Natural killer cell (primary cell): ENCODE results near the gene TMPRSS3. TPM values are rescaled to one million over a fixed set of nuclear protein-coding genes. Genes with fewer than 3 reads are reported as not detected.

Experiments used
- ATAC-seq, 3 donors: fragments of 150-1000 bp in 2 of 3; fragments of 200-7000 bp in 1 of 3; cut with Tn5 transposase; 1 replicate in 1 of 3; 2 replicates in 2 of 3; pipeline ENCODE4 v1.10.0; 2021; ENCODE audit warnings: mild to moderate bottlenecking in 2 of 3, moderate library complexity in 2 of 3
- DNase-seq, 2 donors: peaks; one replicate each; pipeline versions ENCODE4 v3.0.0 to v3.0.0-alpha.2; 2013 to 2021; ENCODE audit warnings: mixed read lengths in 1 of 2
- H3K27ac ChIP-seq: one replicate; pipeline ENCODE4 v1.5.1; 2013; ENCODE audit warnings: mild to moderate bottlenecking, low read length
- H3K27me3 ChIP-seq: one replicate; pipeline ENCODE4 v1.6.1; 2013; ENCODE audit warnings: low read length; ENCODE audit not compliant: control insufficient read depth, insufficient read depth
- H3K36me3 ChIP-seq: one replicate; pipeline ENCODE4 v1.6.1; 2013; ENCODE audit warnings: low read length; ENCODE audit not compliant: control insufficient read depth, insufficient read depth
- H3K4me1 ChIP-seq: one replicate; pipeline ENCODE4 v1.6.1; 2013; ENCODE audit warnings: low read length; ENCODE audit not compliant: control insufficient read depth, insufficient read depth
- H3K4me3 ChIP-seq: one replicate; pipeline ENCODE4 v1.5.1; 2013; ENCODE audit warnings: low read length
- H3K9me3 ChIP-seq: one replicate; pipeline ENCODE4 v1.6.1; 2013; ENCODE audit warnings: low read length; ENCODE audit not compliant: control insufficient read depth, insufficient read depth
- H3K27ac Mint-ChIP-seq, 2 donors: one replicate each; pipeline ENCODE4 v1.8.0; 2022; ENCODE audit warnings: mild to moderate bottlenecking in 2 of 2, mixed read lengths in 2 of 2, moderate library complexity in 1 of 2
- H3K27me3 Mint-ChIP-seq, 2 donors: one replicate each; pipeline ENCODE4 v1.8.0; 2022; ENCODE audit warnings: low read depth in 2 of 2, mixed read lengths in 2 of 2
- H3K36me3 Mint-ChIP-seq: one replicate; pipeline ENCODE4 v1.8.0; 2022; ENCODE audit warnings: mixed read lengths
- H3K4me1 Mint-ChIP-seq, 2 donors: one replicate each; pipeline ENCODE4 v1.8.0; 2022; ENCODE audit warnings: mixed read lengths in 2 of 2
- H3K4me3 Mint-ChIP-seq: one replicate; pipeline ENCODE4 v1.8.0; 2022; ENCODE audit warnings: mild to moderate bottlenecking, moderate library complexity, mixed read lengths
- H3K9me3 Mint-ChIP-seq, 2 donors: one replicate each; pipeline ENCODE4 v1.8.0; 2022; ENCODE audit warnings: mixed read lengths in 2 of 2
- WGBS: methylation state at CpG from one replicate; pipeline ENCODE4 v1.1.7; 2013; ENCODE audit warnings: missing lambda C conversion rate; ENCODE audit not compliant: insufficient coverage; 5-methylcytosine and 5-hydroxymethylcytosine counted together
- intact Hi-C: fragments of 100-400 bp; cut with micrococcal nuclease; formaldehyde crosslinking; loops from one replicate; pipeline ENCODE4 v1.14.2; 2022
- total RNA-seq, 4 donors: library from RNA; stranded (reverse); fragments of 120-200 nt in 1 of 4; gene quantifications; one replicate each; pipeline versions ENCODE4 v1.2.3 to v1.2.4, GENCODE V29; 2013 to 2022
- TF ChIP-seq, protein P1 (sequence below): fragments of 200-600 bp; IDR thresholded peaks from one replicate; pipeline ENCODE4 v1.8.0; 2022; ENCODE audit warnings: antibody characterized with exemption

The TMPRSS3 gene
- total RNA-seq, 3 donors from 2014 or later (not counting 1 experiment from before 2014, with no cell fraction given) = 0.25 TPM; not detected in 2

DNA sequence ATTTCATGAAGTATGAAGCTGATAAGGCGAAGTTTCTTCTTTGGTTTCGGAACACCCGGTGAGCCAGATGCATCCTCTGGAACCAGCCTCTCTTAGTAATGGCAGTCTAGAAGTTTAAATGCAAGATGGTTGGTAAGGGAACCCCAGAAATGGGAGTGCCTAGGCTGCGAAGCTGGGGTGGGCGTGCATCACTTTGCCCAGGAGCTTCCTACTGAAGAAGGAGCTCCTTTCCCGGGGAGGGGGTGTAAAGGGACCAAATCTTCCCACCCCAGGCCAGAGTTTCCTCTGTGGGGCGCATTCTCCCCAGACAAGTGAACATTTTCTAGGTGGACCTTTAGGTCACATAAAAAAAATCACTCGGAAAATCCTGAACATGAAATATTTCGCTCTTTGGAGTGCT lies 49.4 kb downstream of the TMPRSS3 start:
- Histone ChIP-seq H3K27ac (no peak overlapping the region), H3K36me3 (no peaks in the 10 kb centered on the region), H3K4me1 (no peaks in the 10 kb centered on the region), H3K9me3 (no peaks in the 10 kb centered on the region), H3K27me3 (no peaks in the 10 kb centered on the region), H3K4me3 (no peak overlapping the region)
- Mint-ChIP-seq H3K4me3 (no peak overlapping the region), H3K9me3 (no peaks in the 10 kb centered on the region), H3K27me3 (peaks cover 0 to 6% of the 10 kb centered on the region in 2 donors), H3K36me3 (no peaks in the 10 kb centered on the region), H3K4me1 (no peaks in the 10 kb centered on the region), H3K27ac (no peak overlapping the region)
- intact Hi-C loops = no loop called here
- ATAC-seq = no peak
- 90% methylated on average over 9 of the region's 9 CpGs for WGBS
- TF ChIP-seq, protein P1, sequence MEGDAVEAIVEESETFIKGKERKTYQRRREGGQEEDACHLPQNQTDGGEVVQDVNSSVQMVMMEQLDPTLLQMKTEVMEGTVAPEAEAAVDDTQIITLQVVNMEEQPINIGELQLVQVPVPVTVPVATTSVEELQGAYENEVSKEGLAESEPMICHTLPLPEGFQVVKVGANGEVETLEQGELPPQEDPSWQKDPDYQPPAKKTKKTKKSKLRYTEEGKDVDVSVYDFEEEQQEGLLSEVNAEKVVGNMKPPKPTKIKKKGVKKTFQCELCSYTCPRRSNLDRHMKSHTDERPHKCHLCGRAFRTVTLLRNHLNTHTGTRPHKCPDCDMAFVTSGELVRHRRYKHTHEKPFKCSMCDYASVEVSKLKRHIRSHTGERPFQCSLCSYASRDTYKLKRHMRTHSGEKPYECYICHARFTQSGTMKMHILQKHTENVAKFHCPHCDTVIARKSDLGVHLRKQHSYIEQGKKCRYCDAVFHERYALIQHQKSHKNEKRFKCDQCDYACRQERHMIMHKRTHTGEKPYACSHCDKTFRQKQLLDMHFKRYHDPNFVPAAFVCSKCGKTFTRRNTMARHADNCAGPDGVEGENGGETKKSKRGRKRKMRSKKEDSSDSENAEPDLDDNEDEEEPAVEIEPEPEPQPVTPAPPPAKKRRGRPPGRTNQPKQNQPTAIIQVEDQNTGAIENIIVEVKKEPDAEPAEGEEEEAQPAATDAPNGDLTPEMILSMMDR = no peak
- no peak for DNase-seq

DNA sequence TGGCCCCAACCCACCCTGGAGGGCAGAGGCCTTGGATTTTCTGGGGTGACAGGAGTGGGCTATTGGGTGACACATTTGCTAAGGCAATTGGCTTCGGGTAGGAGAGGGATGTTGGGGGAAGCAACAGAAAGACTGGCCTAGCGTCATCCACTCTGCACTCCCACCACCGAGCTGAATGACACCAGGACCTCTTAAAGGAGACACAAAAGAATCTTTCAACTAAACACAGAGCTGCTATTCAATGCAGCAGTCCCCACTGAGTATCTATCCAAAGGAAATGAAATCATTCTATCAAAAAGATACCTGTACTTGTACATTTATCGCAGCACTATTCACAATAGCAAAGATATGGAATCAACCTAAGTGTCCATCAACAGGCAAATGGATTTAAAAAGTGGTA lies 51.2 kb downstream of the TMPRSS3 start:
- H3K27me3 ChIP-seq = no peaks in the 10 kb centered on the region
- intact Hi-C loops = no loop called here
- H3K36me3 ChIP-seq = no peaks in the 10 kb centered on the region
- Mint-ChIP-seq H3K9me3 (no peaks in the 10 kb centered on the region), H3K36me3 (no peaks in the 10 kb centered on the region), H3K27me3 (peaks cover 0 to 12% of the 10 kb centered on the region in 2 donors), H3K4me3 (no peak overlapping the region), H3K27ac (no peak overlapping the region), H3K4me1 (no peaks in the 10 kb centered on the region)
- H3K9me3 ChIP-seq = no peaks in the 10 kb centered on the region
- H3K27ac ChIP-seq = no peak overlapping the region
- TF ChIP-seq, protein P1 = no peak
- no peak for DNase-seq
- 74% methylated on average over 4 of the region's 4 CpGs for WGBS
- no peaks in the 10 kb centered on the region for H3K4me1 ChIP-seq
- H3K4me3 ChIP-seq = no peak overlapping the region
- ATAC-seq = no peak

DNA sequence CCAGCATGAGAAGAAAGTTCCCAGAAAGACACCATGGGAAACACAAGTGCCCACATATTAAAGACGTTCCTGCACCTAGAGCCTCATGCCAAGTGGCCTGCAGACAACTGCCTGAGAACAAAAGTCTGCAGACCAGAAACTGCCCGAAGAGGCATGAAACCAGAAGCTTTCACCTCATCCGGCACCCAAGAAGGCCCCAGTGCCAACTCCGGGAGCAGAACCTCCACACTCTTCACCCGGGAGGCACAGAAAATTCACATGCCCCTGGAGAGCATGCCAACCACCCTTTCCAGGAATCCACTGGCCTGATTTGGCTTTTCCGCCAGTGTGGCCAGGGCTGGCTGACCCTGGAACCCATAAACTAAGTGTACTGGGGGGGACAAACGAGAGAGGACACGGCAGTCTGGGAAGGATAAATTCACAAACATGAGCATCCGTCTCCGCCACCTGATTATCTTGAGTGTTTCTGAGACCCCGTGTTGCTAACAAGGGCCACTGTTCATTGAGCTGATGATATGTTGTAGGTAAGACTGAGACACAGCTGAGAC lies 51.8 kb downstream of the TMPRSS3 start:
- Mint-ChIP-seq H3K27me3 (peaks cover 0 to 12% of the 10 kb centered on the region in 2 donors), H3K36me3 (no peaks in the 10 kb centered on the region), H3K4me3 (no peak overlapping the region), H3K27ac (no peak overlapping the region), H3K4me1 (no peaks in the 10 kb centered on the region), H3K9me3 (no peaks in the 10 kb centered on the region)
- Histone ChIP-seq H3K4me3 (no peak overlapping the region), H3K4me1 (no peaks in the 10 kb centered on the region), H3K36me3 (no peaks in the 10 kb centered on the region), H3K27me3 (no peaks in the 10 kb centered on the region), H3K27ac (no peak overlapping the region), H3K9me3 (no peaks in the 10 kb centered on the region)
- DNase-seq (no peak), ATAC-seq (no peak)
- intact Hi-C loops = no loop called here
- WGBS = 88% methylated on average over 11 of the region's 11 CpGs
- TF ChIP-seq, protein P1 = no peak

DNA sequence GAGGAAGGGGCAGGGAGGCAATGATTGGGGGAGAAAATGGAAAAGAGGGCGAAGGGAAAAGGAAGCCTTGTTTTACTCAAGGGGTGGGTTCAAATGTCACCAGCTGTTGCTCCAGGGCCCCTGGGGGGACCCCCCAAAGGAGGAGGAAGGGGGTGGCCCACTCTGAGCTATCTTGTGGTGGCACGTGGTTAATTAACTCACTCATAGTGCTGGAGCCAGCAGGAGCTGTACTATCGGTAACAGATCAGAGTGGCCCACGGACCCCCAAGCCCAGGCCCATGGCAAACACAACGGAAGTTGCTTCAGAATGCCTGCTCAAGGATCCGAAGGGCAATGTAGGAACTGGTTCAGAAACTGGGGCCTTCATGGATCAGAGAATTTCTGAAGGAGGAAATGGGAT lies 52.3 kb downstream of the TMPRSS3 start:
- no peak for ATAC-seq
- H3K9me3 Mint-ChIP-seq = no peaks in the 10 kb centered on the region
- no peak overlapping the region for H3K27ac ChIP-seq

More for the DNA sequence above, 52.3 kb downstream of the TMPRSS3 start:
- 86% methylated on average over 6 of the region's 6 CpGs for WGBS
- TF ChIP-seq, protein P1 = no peak
- DNase-seq = no peak
- H3K27me3 Mint-ChIP-seq = peaks cover 0 to 14% of the 10 kb centered on the region in 2 donors
- intact Hi-C loops = no loop called here
- no peaks in the 10 kb centered on the region for H3K4me1 Mint-ChIP-seq
- Histone ChIP-seq H3K4me1 (no peaks in the 10 kb centered on the region), H3K9me3 (no peaks in the 10 kb centered on the region), H3K4me3 (no peak overlapping the region), H3K27me3 (no peaks in the 10 kb centered on the region), H3K36me3 (no peaks in the 10 kb centered on the region)
- H3K36me3 Mint-ChIP-seq = no peaks in the 10 kb centered on the region
- no peak overlapping the region for H3K27ac Mint-ChIP-seq
- no peak overlapping the region for H3K4me3 Mint-ChIP-seq
